Neutrophil (primary cell): ENCODE results near the gene PACRGL.
"Not testable (repeated sequence)": the region's sequence is repeated elsewhere in the genome, so short reads cannot be mapped to it uniquely, and the experiment has no call there.

Source experiments
- H3K27ac ChIP-seq: fragments of 200-600 bp; sonication (generic); 2 replicates; pipeline ENCODE4 v1.5.1; 2016; ENCODE audit warnings: mild to moderate bottlenecking, moderate library complexity
- H3K27me3 ChIP-seq: fragments of 200-600 bp; sonication (generic); 2 replicates; pipeline ENCODE4 v1.6.0; 2016; ENCODE audit warnings: mild to moderate bottlenecking
- H3K36me3 ChIP-seq: fragments of 200-600 bp; sonication (generic); 2 replicates; pipeline ENCODE4 v1.5.1; 2017
- H3K4me1 ChIP-seq, 2 experiments: fragments of 200-600 bp in 1 of 2; sonication (generic) in 1 of 2; 1 replicate in 1 of 2; 2 replicates in 1 of 2; pipeline versions ENCODE4 v1.5.1 to v1.6.1; 2013 to 2016; ENCODE audit warnings: low read depth in 1 of 2, low read length in 1 of 2, mild to moderate bottlenecking in 1 of 2, moderate library complexity in 1 of 2; ENCODE audit not compliant: control insufficient read depth in 1 of 2, insufficient read depth in 1 of 2
- H3K4me3 ChIP-seq, 2 experiments: fragments of 200-600 bp in 1 of 2; sonication (generic) in 1 of 2; 1 replicate in 1 of 2; 2 replicates in 1 of 2; pipeline ENCODE4 v1.5.1; 2013 to 2016; ENCODE audit warnings: low read depth in 1 of 2, low read length in 1 of 2, mild to moderate bottlenecking in 1 of 2, moderate library complexity in 1 of 2
- H3K9me3 ChIP-seq: fragments of 200-600 bp; sonication (generic); 2 replicates; pipeline ENCODE4 v1.5.1; 2016
- TF ChIP-seq, protein P1 (sequence below): fragments of 200-600 bp; sonication (generic); IDR thresholded peaks from 2 replicates; pipeline ENCODE4 v1.5.1; 2016; ENCODE audit warnings: antibody characterized with exemption

PACRGL gene

GRCh38 chr4:20778896-20779295 is 78.6 kb downstream of the PACRGL start:
- Histone ChIP-seq H3K27me3 (no peaks in the 10 kb centered on the region), H3K4me3 (no peak overlapping the region), H3K36me3 (no peaks in the 10 kb centered on the region), H3K27ac (no peak overlapping the region), H3K9me3 (no peaks in the 10 kb centered on the region), H3K4me1 (no peaks in the 10 kb centered on the region)
- TF ChIP-seq, protein P1, sequence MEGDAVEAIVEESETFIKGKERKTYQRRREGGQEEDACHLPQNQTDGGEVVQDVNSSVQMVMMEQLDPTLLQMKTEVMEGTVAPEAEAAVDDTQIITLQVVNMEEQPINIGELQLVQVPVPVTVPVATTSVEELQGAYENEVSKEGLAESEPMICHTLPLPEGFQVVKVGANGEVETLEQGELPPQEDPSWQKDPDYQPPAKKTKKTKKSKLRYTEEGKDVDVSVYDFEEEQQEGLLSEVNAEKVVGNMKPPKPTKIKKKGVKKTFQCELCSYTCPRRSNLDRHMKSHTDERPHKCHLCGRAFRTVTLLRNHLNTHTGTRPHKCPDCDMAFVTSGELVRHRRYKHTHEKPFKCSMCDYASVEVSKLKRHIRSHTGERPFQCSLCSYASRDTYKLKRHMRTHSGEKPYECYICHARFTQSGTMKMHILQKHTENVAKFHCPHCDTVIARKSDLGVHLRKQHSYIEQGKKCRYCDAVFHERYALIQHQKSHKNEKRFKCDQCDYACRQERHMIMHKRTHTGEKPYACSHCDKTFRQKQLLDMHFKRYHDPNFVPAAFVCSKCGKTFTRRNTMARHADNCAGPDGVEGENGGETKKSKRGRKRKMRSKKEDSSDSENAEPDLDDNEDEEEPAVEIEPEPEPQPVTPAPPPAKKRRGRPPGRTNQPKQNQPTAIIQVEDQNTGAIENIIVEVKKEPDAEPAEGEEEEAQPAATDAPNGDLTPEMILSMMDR, result no peak

- not testable (repeated sequence) for H3K27me3 ChIP-seq, H3K4me1 ChIP-seq, H3K9me3 ChIP-seq, H3K4me3 ChIP-seq, H3K36me3 ChIP-seq, H3K27ac ChIP-seq
These were observed 82.9 kb downstream of the PACRGL start for GRCh38 chr4:20783134-20783533.

- Histone ChIP-seq H3K9me3 (no peaks in the 10 kb centered on the region), H3K27ac (no peak overlapping the region), H3K36me3 (no peaks in the 10 kb centered on the region), H3K27me3 (no peaks in the 10 kb centered on the region), H3K4me3 (no peak overlapping the region), H3K4me1 (no peaks in the 10 kb centered on the region)
- TF ChIP-seq, protein P1, result no peak
These were observed 87.8 kb downstream of the PACRGL start for GRCh38 chr4:20787940-20788665.
